ENCODE measurements around the gene TMEM11.

GRCh38 chr17:21198411-21198810 is 15.6 kb downstream of the TMEM11 start:
- TF ChIP-seq CTCF (IDR thresholded peaks at IDR 0.05; ENCODE audit: insufficient read depth, low read depth, low read length) (no peak), EZH2 (IDR thresholded peaks at IDR 0.05; ENCODE audit: insufficient read depth, low read length) (no peak)
